Measurements from ENCODE around the gene CCDC92.

CCDC92 gene

GRCh38 chr12:124002654-124003053, 30.0 kb upstream of the CCDC92 start:
- in situ Hi-C loops (cut with MboI; ENCODE audit: low sequenced_read_pairs): no loop called here

GRCh38 chr12:124002021-124002644, 29.5 kb upstream of the CCDC92 start:
- in situ Hi-C loops (cut with MboI; ENCODE audit: low sequenced_read_pairs): no loop called here

GRCh38 chr12:124001343-124001742, 28.7 kb upstream of the CCDC92 start:
- in situ Hi-C loops (cut with MboI; ENCODE audit: low sequenced_read_pairs): no loop called here

GRCh38 chr12:124000111-124000510, 27.5 kb upstream of the CCDC92 start:
- in situ Hi-C loops (cut with MboI; ENCODE audit: low sequenced_read_pairs): no loop called here

GRCh38 chr12:123998991-123999359, 26.3 kb upstream of the CCDC92 start:
- in situ Hi-C loops (cut with MboI; ENCODE audit: low sequenced_read_pairs): no loop called here

GRCh38 chr12:123998344-123998990, 25.8 kb upstream of the CCDC92 start:
- in situ Hi-C loops (cut with MboI; ENCODE audit: low sequenced_read_pairs): no loop called here

GRCh38 chr12:123997908-123998307, 25.3 kb upstream of the CCDC92 start:
- in situ Hi-C loops (cut with MboI; ENCODE audit: low sequenced_read_pairs): no loop called here

GRCh38 chr12:123997033-123997822, 24.6 kb upstream of the CCDC92 start:
- in situ Hi-C loops (cut with MboI; ENCODE audit: low sequenced_read_pairs): no loop called here

- in situ Hi-C loops (cut with MboI; ENCODE audit: low sequenced_read_pairs): no loop called here
Measured at GRCh38 chr12:123996581-123996980, 23.9 kb upstream of the CCDC92 start.

- in situ Hi-C loops (cut with MboI; ENCODE audit: low sequenced_read_pairs): no loop called here
Measured at GRCh38 chr12:123995023-123995748, 22.6 kb upstream of the CCDC92 start.

GRCh38 chr12:123992118-123992825, 19.6 kb upstream of the CCDC92 start:
- in situ Hi-C loops (cut with MboI; ENCODE audit: low sequenced_read_pairs): no loop called here

- in situ Hi-C loops (cut with MboI; ENCODE audit: low sequenced_read_pairs): no loop called here
Measured at GRCh38 chr12:123991372-123991951, 18.8 kb upstream of the CCDC92 start.

GRCh38 chr12:123990511-123990910, 17.9 kb upstream of the CCDC92 start:
- in situ Hi-C loops (cut with MboI; ENCODE audit: low sequenced_read_pairs): no loop called here

GRCh38 chr12:123989753-123990152, 17.1 kb upstream of the CCDC92 start:
- in situ Hi-C loops (cut with MboI; ENCODE audit: low sequenced_read_pairs): no loop called here

- in situ Hi-C loops (cut with MboI; ENCODE audit: low sequenced_read_pairs): no loop called here
Measured at GRCh38 chr12:123989168-123989567, 16.5 kb upstream of the CCDC92 start.

GRCh38 chr12:123987022-123987421, 14.4 kb upstream of the CCDC92 start:
- in situ Hi-C loops (cut with MboI; ENCODE audit: low sequenced_read_pairs): no loop called here

GRCh38 chr12:123986374-123986965, 13.8 kb upstream of the CCDC92 start:
- in situ Hi-C loops (cut with MboI; ENCODE audit: low sequenced_read_pairs): no loop called here

GRCh38 chr12:123984903-123985302, 12.3 kb upstream of the CCDC92 start:
- in situ Hi-C loops (cut with MboI; ENCODE audit: low sequenced_read_pairs): no loop called here

GRCh38 chr12:123983822-123984485, 11.3 kb upstream of the CCDC92 start:
- in situ Hi-C loops (cut with MboI; ENCODE audit: low sequenced_read_pairs): no loop called here

All from hTERT RPE-1 (cell line).